Endothelial cell of umbilical vein (primary cell): Measurements from ENCODE around the gene ACTG2. TPM values are rescaled to one million over a fixed set of nuclear protein-coding genes. Genes with fewer than 3 reads are reported as not detected.

Experiments used
- BruUV-seq: library from RNA; stranded (reverse); fragments of 400-500 nt; replicated peaks from 2 replicates; lab custom pipeline; 2021; lab: Mats Ljungman, UMichigan
- CTCF ChIA-PET: fragments of 300-600, 350-600 bp; sonication (Branson Sonifier 250); formaldehyde crosslinking; loops from one replicate; lab custom pipeline; 2021; ENCODE audit warnings: antibody characterized with exemption, inconsistent platforms; lab: Charles Lee
- POLR2A ChIA-PET: fragments of 300-600, 350-600 bp; sonication (Branson Sonifier 250); formaldehyde crosslinking; loops from one replicate; lab custom pipeline; 2021; ENCODE audit warnings: antibody characterized with exemption, inconsistent platforms; lab: Charles Lee
- DNase-seq: peaks from one replicate; pipeline ENCODE4 v3.0.0-alpha.2; 2011; ENCODE audit warnings: low read depth, low spot score
- FAIRE-seq: peaks from 2 replicates; lab custom pipeline; 2011; peaks lifted over from hg19 to GRCh38; lab: Jason Lieb, UNC
- H2AFZ ChIP-seq: 2 replicates; pipeline ENCODE4 v1.6.0; 2012; ENCODE audit warnings: low read depth, low read length, control low read depth, inconsistent platforms
- H3K27ac ChIP-seq: 2 replicates; pipeline ENCODE4 v1.5.1; 2011; ENCODE audit warnings: low read depth, mild to moderate bottlenecking, control low read depth, low read length, moderate library complexity; ENCODE audit not compliant: insufficient read depth
- H3K27me3 ChIP-seq, 2 experiments: 2 replicates each; pipeline versions ENCODE4 v1.6.0 to v1.6.1; 2011; ENCODE audit warnings: low read length in 2 of 2, mixed read lengths in 1 of 2; ENCODE audit not compliant: control insufficient read depth in 2 of 2, insufficient read depth in 2 of 2
- H3K36me3 ChIP-seq, 2 experiments: 2 replicates in 1 of 2; 3 replicates in 1 of 2; pipeline ENCODE4 v1.5.1; 2011; ENCODE audit warnings: low read length in 2 of 2, mild to moderate bottlenecking in 1 of 2, moderate library complexity in 1 of 2; ENCODE audit not compliant: control insufficient read depth in 2 of 2, insufficient read depth in 2 of 2; ENCODE audit errors: extremely low read depth in 1 of 2
- H3K4me1 ChIP-seq: 3 replicates; pipeline ENCODE4 v1.5.1; 2011; ENCODE audit warnings: mild to moderate bottlenecking, low read length; ENCODE audit not compliant: control insufficient read depth, insufficient read depth; ENCODE audit errors: extremely low read depth
- H3K4me2 ChIP-seq: 2 replicates; pipeline ENCODE4 v1.6.1; 2011; ENCODE audit warnings: low read length, control low read depth, mixed read lengths; ENCODE audit not compliant: insufficient read depth
- H3K4me3 ChIP-seq, 3 experiments: fragments of 200-600 bp in 1 of 3; sonication (generic), shearing (Covaris generic) in 1 of 3; replicated peaks in 1 of 3; 2 replicates each; pipeline ENCODE4 v1.5.1; 2011 to 2016; ENCODE audit warnings: control low read depth in 3 of 3, low read length in 3 of 3, mild to moderate bottlenecking in 2 of 3, inconsistent platforms in 1 of 3, low read depth in 1 of 3, moderate library complexity in 1 of 3; ENCODE audit not compliant: insufficient read depth in 1 of 3
- H3K79me2 ChIP-seq: 2 replicates; pipeline ENCODE4 v1.6.0; 2012; ENCODE audit warnings: low read length, inconsistent platforms; ENCODE audit not compliant: control insufficient read depth, insufficient read depth
- H3K9ac ChIP-seq: replicated peaks from 2 replicates; pipeline ENCODE3; 2011; ENCODE audit warnings: low read length, control low read depth; ENCODE audit not compliant: insufficient read depth; ENCODE audit errors: extremely low read depth
- H3K9me1 ChIP-seq: replicated peaks from 3 replicates; pipeline ENCODE4 v1.6.0; 2011; ENCODE audit warnings: mild to moderate bottlenecking, low read length; ENCODE audit not compliant: control insufficient read depth, insufficient read depth; ENCODE audit errors: extremely low read depth
- H3K9me3 ChIP-seq: replicated peaks from 2 replicates; pipeline ENCODE4 v1.5.1; 2012; ENCODE audit warnings: low read length, inconsistent platforms; ENCODE audit not compliant: control insufficient read depth, insufficient read depth
- H4K20me1 ChIP-seq: replicated peaks from 2 replicates; pipeline ENCODE3; 2011; ENCODE audit warnings: mild to moderate bottlenecking, low read length; ENCODE audit not compliant: control insufficient read depth, insufficient read depth; ENCODE audit errors: extremely low read depth
- CTCF ChIP-seq, 2 donors: IDR thresholded peaks; 1 replicate in 1 of 2; 2 replicates in 1 of 2; pipeline ENCODE4 v1.5.1; 2011; ENCODE audit warnings: low read length in 2 of 2, mild to moderate bottlenecking in 2 of 2, moderate library complexity in 2 of 2, control low read depth in 1 of 2, inconsistent platforms in 1 of 2, low read depth in 1 of 2; ENCODE audit not compliant: insufficient read depth in 1 of 2; ENCODE audit errors: extremely low read depth in 1 of 2
- EZH2 ChIP-seq: IDR thresholded peaks from 2 replicates; pipeline ENCODE4 v1.6.1; 2012; ENCODE audit warnings: borderline replicate concordance, low read depth, mild to moderate bottlenecking, moderate library complexity, low read length, inconsistent platforms; ENCODE audit not compliant: severe bottlenecking
- FOS ChIP-seq: IDR thresholded peaks from 2 replicates; pipeline ENCODE4 v1.6.1; 2011; ENCODE audit warnings: mild to moderate bottlenecking, low read length, moderate library complexity, borderline replicate concordance; ENCODE audit not compliant: insufficient read depth
- GATA2 ChIP-seq: IDR thresholded peaks from 2 replicates; pipeline ENCODE4 v1.7.0; 2011; ENCODE audit warnings: low read depth, mild to moderate bottlenecking, moderate library complexity, mixed read lengths, low read length; ENCODE audit not compliant: insufficient read length, insufficient read depth
- JUN ChIP-seq: IDR thresholded peaks from 2 replicates; pipeline ENCODE4 v1.6.1; 2011; ENCODE audit warnings: borderline replicate concordance, low read depth; ENCODE audit not compliant: insufficient read length, insufficient read depth
- MYC ChIP-seq: IDR thresholded peaks from one replicate; pipeline ENCODE4 v1.6.1; 2011; ENCODE audit warnings: mild to moderate bottlenecking, low read depth, low read length
- POLR2A ChIP-seq: IDR thresholded peaks from 2 replicates; pipeline ENCODE4 v1.6.1; 2012; ENCODE audit warnings: low read depth, mild to moderate bottlenecking, control low read depth, low read length
- POLR2AphosphoS5 ChIP-seq: IDR thresholded peaks from 2 replicates; pipeline ENCODE4 v1.6.1; 2012; ENCODE audit warnings: low read depth, mild to moderate bottlenecking, control low read depth, low read length, moderate library complexity; ENCODE audit not compliant: insufficient read depth
- dilution Hi-C: fragments of 300-500 bp; cut with MboI; formaldehyde crosslinking; loops from one replicate; pipeline ENCODE4 v1.15.0; 2019; ENCODE audit warnings: low sequenced_read_pairs; ENCODE audit not compliant: extremely low pct_ligation_motif_present
- intact Hi-C: fragments of 100-400 bp; cut with micrococcal nuclease; formaldehyde crosslinking; loops from one replicate; pipeline ENCODE4 v1.10.0; 2022
- polyA plus RNA-seq, 4 experiments: library from polyadenylated mRNA; depleted of rRNA in 3 of 4; stranded (reverse) in 3 of 4; unstranded in 1 of 4; fragments of >200 nt; gene quantifications; 2 replicates each; pipeline versions ENCODE4 v1.2.1 to v1.2.3, GENCODE V29; 2011 to 2012; ENCODE audit warnings: missing spikeins in 1 of 4
- total RNA-seq: library from RNA; stranded (reverse); gene quantifications from 2 replicates; pipeline ENCODE4 v1.2.3, GENCODE V29; 2021
- TF ChIP-seq, protein P1 (sequence below): IDR thresholded peaks from 2 replicates; pipeline ENCODE4 v1.6.1; 2011; ENCODE audit not compliant: insufficient read depth, insufficient read length

ACTG2 gene
- total and polyA plus RNA-seq, 2 donors (not counting 3 experiments of a cell fraction or from before 2014, with no cell fraction given): not detected

DNA sequence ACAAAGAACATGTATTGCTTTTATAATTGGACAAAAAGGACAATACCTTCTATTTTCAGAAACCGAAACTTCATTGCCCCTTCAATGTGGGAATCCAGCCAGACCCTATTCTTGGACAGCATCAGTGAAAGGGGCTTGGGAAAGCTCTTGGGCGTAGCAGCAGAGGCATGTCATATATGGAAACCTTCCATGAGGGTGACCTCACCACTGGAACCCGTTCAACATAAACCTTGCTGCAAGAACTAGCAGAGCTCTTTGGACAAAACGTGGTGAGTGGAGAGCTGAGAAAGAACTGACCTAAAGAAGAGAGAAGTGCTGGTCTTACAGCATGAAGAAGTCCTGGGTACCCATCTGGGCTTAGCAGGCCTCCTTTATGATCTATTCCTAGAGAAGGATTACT lies 22.7 kb upstream of the ACTG2 start:
- Histone ChIP-seq H3K27ac (no peak overlapping the region), H3K4me2 (no peak overlapping the region), H3K9ac (no peak overlapping the region), H3K4me3 (no peak overlapping the region), H3K9me1 (no peaks in the 10 kb centered on the region), H3K36me3 (no peaks in the 10 kb centered on the region), H3K27me3 (no peaks in the 10 kb centered on the region), H3K9me3 (no peaks in the 10 kb centered on the region), H2AFZ (peak overlapping the region; percentile 18), H4K20me1 (no peaks in the 10 kb centered on the region), H3K79me2 (no peaks in the 10 kb centered on the region), H3K4me1 (no peaks in the 10 kb centered on the region)
- CTCF ChIA-PET: interaction anchor here (1.0 kb wide), 1 partner anchor 43 kb away, joined by 3 read pairs; no protein-coding TSS in a partner anchor
- intact Hi-C loops (no loop called here), dilution Hi-C loops (no loop called here)
- BruUV-seq: no TSS peak
- POLR2A ChIA-PET: no interaction called here
- TF ChIP-seq EZH2: no peak
- no peak for TF ChIP-seq JUN
- TF ChIP-seq CTCF (IDR thresholded peaks at IDR 0.05; ENCODE audit: extremely low read depth in 1 of 2, insufficient read depth in 1 of 2, low read depth in 1 of 2, low read length in 2 of 2): no peak
- TF ChIP-seq MYC: no peak
- no peak for TF ChIP-seq POLR2A
- FAIRE-seq (peak; percentile 59), DNase-seq (peak; percentile 50)

GRCh38 chr2:73877071-73877802 lies 15.6 kb upstream of the ACTG2 start:
- H4K20me1 ChIP-seq: no peaks in the 10 kb centered on the region
- no peak overlapping the region for H3K27ac ChIP-seq
- ChIA-PET POLR2A (no interaction called here), CTCF (no interaction called here)
- no peak for DNase-seq
- intact Hi-C loops (no loop called here), dilution Hi-C loops (no loop called here)
- no peak overlapping the region for H2AFZ ChIP-seq
- H3K36me3 ChIP-seq: no peaks in the 10 kb centered on the region
- no peaks in the 10 kb centered on the region for H3K9me3 ChIP-seq
- H3K79me2 ChIP-seq: no peaks in the 10 kb centered on the region
- no TSS peak for BruUV-seq
- H3K4me1 ChIP-seq: no peaks in the 10 kb centered on the region
- no peak for FAIRE-seq
- H3K4me3 ChIP-seq: no peak overlapping the region
- no peaks in the 10 kb centered on the region for H3K9me1 ChIP-seq
- H3K27me3 ChIP-seq: peaks cover 0 to 2% of the 10 kb centered on the region in 2 experiments
- TF ChIP-seq EZH2: no peak
- TF ChIP-seq FOS: no peak
- TF ChIP-seq GATA2: no peak
- TF ChIP-seq POLR2A: no peak
- TF ChIP-seq POLR2AphosphoS5: no peak
- TF ChIP-seq MYC: no peak
- TF ChIP-seq CTCF (IDR thresholded peaks at IDR 0.05; ENCODE audit: extremely low read depth in 1 of 2, insufficient read depth in 1 of 2, low read depth in 1 of 2, low read length in 2 of 2): no peak
- TF ChIP-seq JUN: no peak
- TF ChIP-seq, protein P1, sequence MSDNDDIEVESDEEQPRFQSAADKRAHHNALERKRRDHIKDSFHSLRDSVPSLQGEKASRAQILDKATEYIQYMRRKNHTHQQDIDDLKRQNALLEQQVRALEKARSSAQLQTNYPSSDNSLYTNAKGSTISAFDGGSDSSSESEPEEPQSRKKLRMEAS: no peak
- H3K4me2 ChIP-seq: no peak overlapping the region
- no peak overlapping the region for H3K9ac ChIP-seq
